Endothelial cell of umbilical vein (primary cell): ENCODE measurements around the gene PGA3. TPM values are rescaled to one million over a fixed set of nuclear protein-coding genes. Genes with fewer than 3 reads are reported as not detected.

ENCODE experiments used
- BruUV-seq: library from RNA; stranded (reverse); fragments of 400-500 nt; replicated peaks from 2 replicates; lab custom pipeline; 2021; lab: Mats Ljungman, UMichigan
- CTCF ChIA-PET: fragments of 300-600, 350-600 bp; sonication (Branson Sonifier 250); formaldehyde crosslinking; loops from one replicate; lab custom pipeline; 2021; ENCODE audit warnings: antibody characterized with exemption, inconsistent platforms; lab: Charles Lee
- POLR2A ChIA-PET: fragments of 300-600, 350-600 bp; sonication (Branson Sonifier 250); formaldehyde crosslinking; loops from one replicate; lab custom pipeline; 2021; ENCODE audit warnings: antibody characterized with exemption, inconsistent platforms; lab: Charles Lee
- DNase-seq: peaks from one replicate; pipeline ENCODE4 v3.0.0-alpha.2; 2011; ENCODE audit warnings: low read depth, low spot score
- FAIRE-seq: peaks from 2 replicates; lab custom pipeline; 2011; peaks lifted over from hg19 to GRCh38; lab: Jason Lieb, UNC
- H2AFZ ChIP-seq: 2 replicates; pipeline ENCODE4 v1.6.0; 2012; ENCODE audit warnings: low read depth, low read length, control low read depth, inconsistent platforms
- H3K27ac ChIP-seq: 2 replicates; pipeline ENCODE4 v1.5.1; 2011; ENCODE audit warnings: low read depth, mild to moderate bottlenecking, control low read depth, low read length, moderate library complexity; ENCODE audit not compliant: insufficient read depth
- H3K27me3 ChIP-seq, 2 experiments: 2 replicates each; pipeline versions ENCODE4 v1.6.0 to v1.6.1; 2011; ENCODE audit warnings: low read length in 2 of 2, mixed read lengths in 1 of 2; ENCODE audit not compliant: control insufficient read depth in 2 of 2, insufficient read depth in 2 of 2
- H3K36me3 ChIP-seq, 2 experiments: 2 replicates in 1 of 2; 3 replicates in 1 of 2; pipeline ENCODE4 v1.5.1; 2011; ENCODE audit warnings: low read length in 2 of 2, mild to moderate bottlenecking in 1 of 2, moderate library complexity in 1 of 2; ENCODE audit not compliant: control insufficient read depth in 2 of 2, insufficient read depth in 2 of 2; ENCODE audit errors: extremely low read depth in 1 of 2
- H3K4me1 ChIP-seq: 3 replicates; pipeline ENCODE4 v1.5.1; 2011; ENCODE audit warnings: mild to moderate bottlenecking, low read length; ENCODE audit not compliant: control insufficient read depth, insufficient read depth; ENCODE audit errors: extremely low read depth
- H3K4me2 ChIP-seq: 2 replicates; pipeline ENCODE4 v1.6.1; 2011; ENCODE audit warnings: low read length, control low read depth, mixed read lengths; ENCODE audit not compliant: insufficient read depth
- H3K4me3 ChIP-seq, 3 experiments: fragments of 200-600 bp in 1 of 3; sonication (generic), shearing (Covaris generic) in 1 of 3; replicated peaks in 1 of 3; 2 replicates each; pipeline ENCODE4 v1.5.1; 2011 to 2016; ENCODE audit warnings: control low read depth in 3 of 3, low read length in 3 of 3, mild to moderate bottlenecking in 2 of 3, inconsistent platforms in 1 of 3, low read depth in 1 of 3, moderate library complexity in 1 of 3; ENCODE audit not compliant: insufficient read depth in 1 of 3
- H3K79me2 ChIP-seq: 2 replicates; pipeline ENCODE4 v1.6.0; 2012; ENCODE audit warnings: low read length, inconsistent platforms; ENCODE audit not compliant: control insufficient read depth, insufficient read depth
- H3K9ac ChIP-seq: replicated peaks from 2 replicates; pipeline ENCODE3; 2011; ENCODE audit warnings: low read length, control low read depth; ENCODE audit not compliant: insufficient read depth; ENCODE audit errors: extremely low read depth
- H3K9me1 ChIP-seq: replicated peaks from 3 replicates; pipeline ENCODE4 v1.6.0; 2011; ENCODE audit warnings: mild to moderate bottlenecking, low read length; ENCODE audit not compliant: control insufficient read depth, insufficient read depth; ENCODE audit errors: extremely low read depth
- H3K9me3 ChIP-seq: replicated peaks from 2 replicates; pipeline ENCODE4 v1.5.1; 2012; ENCODE audit warnings: low read length, inconsistent platforms; ENCODE audit not compliant: control insufficient read depth, insufficient read depth
- H4K20me1 ChIP-seq: replicated peaks from 2 replicates; pipeline ENCODE3; 2011; ENCODE audit warnings: mild to moderate bottlenecking, low read length; ENCODE audit not compliant: control insufficient read depth, insufficient read depth; ENCODE audit errors: extremely low read depth
- CTCF ChIP-seq, 2 donors: IDR thresholded peaks; 1 replicate in 1 of 2; 2 replicates in 1 of 2; pipeline ENCODE4 v1.5.1; 2011; ENCODE audit warnings: low read length in 2 of 2, mild to moderate bottlenecking in 2 of 2, moderate library complexity in 2 of 2, control low read depth in 1 of 2, inconsistent platforms in 1 of 2, low read depth in 1 of 2; ENCODE audit not compliant: insufficient read depth in 1 of 2; ENCODE audit errors: extremely low read depth in 1 of 2
- EZH2 ChIP-seq: IDR thresholded peaks from 2 replicates; pipeline ENCODE4 v1.6.1; 2012; ENCODE audit warnings: borderline replicate concordance, low read depth, mild to moderate bottlenecking, moderate library complexity, low read length, inconsistent platforms; ENCODE audit not compliant: severe bottlenecking
- FOS ChIP-seq: IDR thresholded peaks from 2 replicates; pipeline ENCODE4 v1.6.1; 2011; ENCODE audit warnings: mild to moderate bottlenecking, low read length, moderate library complexity, borderline replicate concordance; ENCODE audit not compliant: insufficient read depth
- GATA2 ChIP-seq: IDR thresholded peaks from 2 replicates; pipeline ENCODE4 v1.7.0; 2011; ENCODE audit warnings: low read depth, mild to moderate bottlenecking, moderate library complexity, mixed read lengths, low read length; ENCODE audit not compliant: insufficient read length, insufficient read depth
- JUN ChIP-seq: IDR thresholded peaks from 2 replicates; pipeline ENCODE4 v1.6.1; 2011; ENCODE audit warnings: borderline replicate concordance, low read depth; ENCODE audit not compliant: insufficient read length, insufficient read depth
- MAX ChIP-seq: IDR thresholded peaks from 2 replicates; pipeline ENCODE4 v1.6.1; 2011; ENCODE audit not compliant: insufficient read depth, insufficient read length
- MYC ChIP-seq: IDR thresholded peaks from one replicate; pipeline ENCODE4 v1.6.1; 2011; ENCODE audit warnings: mild to moderate bottlenecking, low read depth, low read length
- POLR2A ChIP-seq: IDR thresholded peaks from 2 replicates; pipeline ENCODE4 v1.6.1; 2012; ENCODE audit warnings: low read depth, mild to moderate bottlenecking, control low read depth, low read length
- POLR2AphosphoS5 ChIP-seq: IDR thresholded peaks from 2 replicates; pipeline ENCODE4 v1.6.1; 2012; ENCODE audit warnings: low read depth, mild to moderate bottlenecking, control low read depth, low read length, moderate library complexity; ENCODE audit not compliant: insufficient read depth
- dilution Hi-C: fragments of 300-500 bp; cut with MboI; formaldehyde crosslinking; loops from one replicate; pipeline ENCODE4 v1.15.0; 2019; ENCODE audit warnings: low sequenced_read_pairs; ENCODE audit not compliant: extremely low pct_ligation_motif_present
- intact Hi-C: fragments of 100-400 bp; cut with micrococcal nuclease; formaldehyde crosslinking; loops from one replicate; pipeline ENCODE4 v1.10.0; 2022
- polyA plus RNA-seq, 4 experiments: library from polyadenylated mRNA; depleted of rRNA in 3 of 4; stranded (reverse) in 3 of 4; unstranded in 1 of 4; fragments of >200 nt; gene quantifications; 2 replicates each; pipeline versions ENCODE4 v1.2.1 to v1.2.3, GENCODE V29; 2011 to 2012; ENCODE audit warnings: missing spikeins in 1 of 4
- total RNA-seq: library from RNA; stranded (reverse); gene quantifications from 2 replicates; pipeline ENCODE4 v1.2.3, GENCODE V29; 2021

PGA3 gene
- total and polyA plus RNA-seq, 2 donors (not counting 3 experiments of a cell fraction or from before 2014, with no cell fraction given), result not detected

DNA sequence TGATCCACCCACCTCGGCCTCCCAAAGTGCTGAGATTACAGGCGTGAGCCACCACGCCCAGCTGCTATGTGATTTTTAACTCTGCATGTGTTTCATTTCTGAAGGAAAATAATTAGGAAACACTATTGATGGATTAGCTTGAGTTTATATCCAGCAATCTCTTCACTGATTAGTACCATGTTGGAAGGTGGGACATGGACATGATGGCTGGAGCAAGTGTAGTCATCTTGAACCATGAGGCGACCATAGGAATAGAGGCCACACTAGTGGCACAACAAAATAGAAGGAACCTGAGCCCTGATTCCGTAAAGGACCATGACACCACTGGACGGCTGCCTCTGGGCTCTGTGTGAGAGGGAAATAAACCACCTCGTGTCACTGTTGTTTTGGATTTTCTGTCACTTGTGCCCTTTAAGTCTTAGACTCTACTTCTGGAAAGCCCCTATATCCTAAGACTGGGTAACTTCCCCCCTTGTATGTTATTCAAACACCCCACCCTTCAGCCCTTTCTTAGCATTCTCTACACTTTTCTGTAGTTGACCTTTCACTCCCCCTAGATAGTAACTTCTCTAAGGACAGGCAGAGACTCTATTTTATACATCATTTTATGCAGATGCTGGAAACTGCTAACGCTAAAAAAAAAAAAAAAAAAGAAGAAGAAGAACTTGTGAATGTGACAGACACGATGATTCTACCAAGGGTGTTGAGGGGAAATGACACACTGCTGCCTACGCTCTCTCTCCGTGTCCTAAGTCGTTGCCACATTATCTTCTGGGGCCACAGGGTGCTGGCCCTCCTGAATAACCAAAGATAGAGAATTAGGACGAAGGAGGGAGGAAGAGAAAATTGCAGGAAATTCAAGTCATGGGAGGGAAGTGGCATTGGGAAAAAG, 39.4 kb upstream of the PGA3 start:
- CTCF ChIA-PET, result no interaction called here
- no peak overlapping the region for H3K9ac ChIP-seq
- peaks cover 10% of the 10 kb centered on the region for H3K79me2 ChIP-seq
- dilution Hi-C loops (no loop called here), intact Hi-C loops (no loop called here)
- H3K4me2 ChIP-seq, result no peak overlapping the region
- no peak overlapping the region for H3K4me3 ChIP-seq
- H3K9me1 ChIP-seq, result no peaks in the 10 kb centered on the region
- no TSS peak for BruUV-seq
- H3K27ac ChIP-seq, result no peak overlapping the region
- no peak overlapping the region for H2AFZ ChIP-seq
- DNase-seq (no peak), FAIRE-seq (peak; percentile 21)
- no peak for TF ChIP-seq FOS
- no peak for TF ChIP-seq POLR2AphosphoS5
- TF ChIP-seq MYC, result no peak
- TF ChIP-seq POLR2A, result no peak
- no peak for TF ChIP-seq MAX
- no peak for TF ChIP-seq EZH2
- no peak for TF ChIP-seq JUN
- TF ChIP-seq GATA2, result no peak
- TF ChIP-seq CTCF (IDR thresholded peaks at IDR 0.05; ENCODE audit: extremely low read depth in 1 of 2, insufficient read depth in 1 of 2, low read depth in 1 of 2, low read length in 2 of 2), result no peak
- peaks cover 0 to 1% of the 10 kb centered on the region in 2 experiments for H3K27me3 ChIP-seq
- H3K9me3 ChIP-seq, result no peaks in the 10 kb centered on the region
- H4K20me1 ChIP-seq, result no peaks in the 10 kb centered on the region
- POLR2A ChIA-PET, result no interaction called here
- peaks cover 23% of the 10 kb centered on the region for H3K4me1 ChIP-seq
- H3K36me3 ChIP-seq, result no peaks in the 10 kb centered on the region
